HEK293 (cell line): ENCODE results near the gene STYXL1.

Experiments
- CTCF ChIP-seq: fragments of 450-650 bp; formaldehyde crosslinking; IDR thresholded peaks from 2 replicates; pipeline ENCODE4 v1.5.1; 2016; ENCODE audit warnings: missing biosample characterization, missing genetic modification characterization
- GLI4 ChIP-seq: fragments of 450-650 bp; formaldehyde crosslinking; IDR thresholded peaks from 2 replicates; pipeline ENCODE4 v1.5.1; 2016; ENCODE audit warnings: missing biosample characterization, missing genetic modification characterization
- HIC1 ChIP-seq: fragments of 450-650 bp; formaldehyde crosslinking; IDR thresholded peaks from 2 replicates; pipeline ENCODE4 v1.5.1; 2016; ENCODE audit warnings: missing biosample characterization, missing genetic modification characterization
- ZFP69B ChIP-seq: fragments of 450-650 bp; formaldehyde crosslinking; IDR thresholded peaks from 2 replicates; pipeline ENCODE4 v1.5.1; 2016; ENCODE audit warnings: missing biosample characterization, missing genetic modification characterization
- ZNF214 ChIP-seq: fragments of 450-650 bp; formaldehyde crosslinking; IDR thresholded peaks from 2 replicates; pipeline ENCODE4 v1.5.1; 2017; ENCODE audit warnings: missing biosample characterization, mild to moderate bottlenecking, missing genetic modification characterization, borderline replicate concordance
- ZNF350 ChIP-seq: fragments of 450-650 bp; formaldehyde crosslinking; IDR thresholded peaks from 2 replicates; pipeline ENCODE4 v1.5.0; 2017; ENCODE audit warnings: missing biosample characterization, mild to moderate bottlenecking, missing genetic modification characterization
- ZNF561 ChIP-seq: fragments of 450-650 bp; IDR thresholded peaks from 2 replicates; pipeline ENCODE4 v1.5.1; 2018; ENCODE audit warnings: missing biosample characterization, missing genetic modification characterization, borderline replicate concordance
- ZNF792 ChIP-seq: fragments of 450-650 bp; formaldehyde crosslinking; IDR thresholded peaks from 2 replicates; pipeline ENCODE4 v1.5.1; 2016; ENCODE audit warnings: missing biosample characterization, missing genetic modification characterization

GRCh38 chr7:76086070-76086469 lies 38.3 kb upstream of the STYXL1 start:
- TF ChIP-seq ZNF561, result no peak
- TF ChIP-seq CTCF (tag by site-specific recombination), result no peak
- no peak for TF ChIP-seq ZFP69B (tag by site-specific recombination)
- no peak for TF ChIP-seq ZNF214 (tag by site-specific recombination)
- no peak for TF ChIP-seq HIC1
- no peak for TF ChIP-seq ZNF792 (tag by site-specific recombination)
- no peak for TF ChIP-seq ZNF350
- TF ChIP-seq GLI4 (tag by site-specific recombination), result no peak
